Amniotic epithelial cell (primary cell): ENCODE measurements around the gene SAA1.
A peak's percentile ranks its signal among the peaks of the same experiment; 100 is the strongest.
"Not testable (repeated sequence)": the region's sequence is repeated elsewhere in the genome, so short reads cannot be mapped to it uniquely, and the experiment has no call there.

ENCODE experiments used
- DNase-seq: peaks from one replicate; pipeline ENCODE4 v3.0.0-alpha.2; 2010; ENCODE audit warnings: low read depth

SAA1 gene

DNA sequence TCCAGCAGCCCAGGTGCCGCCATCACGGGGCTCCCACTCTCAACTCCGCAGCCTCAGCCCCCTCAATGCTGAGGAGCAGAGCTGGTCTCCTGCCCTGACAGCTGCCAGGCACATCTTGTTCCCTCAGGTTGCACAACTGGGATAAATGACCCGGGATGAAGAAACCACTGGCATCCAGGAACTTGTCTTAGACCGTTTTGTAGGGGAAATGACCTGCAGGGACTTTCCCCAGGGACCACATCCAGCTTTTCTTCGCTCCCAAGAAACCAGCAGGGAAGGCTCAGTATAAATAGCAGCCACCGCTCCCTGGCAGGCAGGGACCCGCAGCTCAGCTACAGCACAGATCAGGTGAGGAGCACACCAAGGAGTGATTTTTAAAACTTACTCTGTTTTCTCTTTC is at the start of gene SAA1:
TSS of gene SAA1 (plus strand) at position 316 of the 400 bp plus-strand sequence. CDS start 624 bp downstream, outside the sequence.
- DNase-seq = peak; percentile 79

DNA sequence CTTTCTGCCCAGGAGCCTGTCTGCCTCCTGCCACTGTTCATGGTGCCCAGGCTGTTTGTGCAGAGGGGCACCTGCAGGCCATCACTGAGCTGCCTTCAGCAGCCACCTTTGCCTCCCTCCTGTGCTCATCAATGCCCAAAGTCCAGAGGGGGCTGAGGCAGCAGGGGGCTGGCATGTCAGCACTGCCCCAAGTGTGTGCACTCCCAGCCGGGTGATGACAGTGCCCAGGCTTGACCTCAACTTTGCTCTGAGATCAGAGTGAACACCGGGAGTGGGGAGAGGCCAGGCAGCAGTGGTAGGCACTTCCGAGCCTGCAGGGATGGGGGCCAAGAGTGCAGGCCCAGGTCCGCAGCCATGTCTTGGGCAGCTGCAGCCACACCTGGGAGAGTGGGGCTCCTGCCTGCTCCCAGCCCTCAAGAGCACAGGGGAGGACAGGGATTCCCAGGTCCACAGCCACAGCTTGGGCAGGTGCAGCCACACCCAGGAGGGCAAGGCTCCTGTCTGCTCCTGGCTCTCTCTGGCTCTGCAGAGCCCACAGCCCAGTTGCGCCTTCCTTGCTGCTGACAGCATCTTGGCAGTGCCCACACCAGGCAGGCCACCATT is 44.7 kb upstream of the SAA1 start:
- DNase-seq = no peak

DNA sequence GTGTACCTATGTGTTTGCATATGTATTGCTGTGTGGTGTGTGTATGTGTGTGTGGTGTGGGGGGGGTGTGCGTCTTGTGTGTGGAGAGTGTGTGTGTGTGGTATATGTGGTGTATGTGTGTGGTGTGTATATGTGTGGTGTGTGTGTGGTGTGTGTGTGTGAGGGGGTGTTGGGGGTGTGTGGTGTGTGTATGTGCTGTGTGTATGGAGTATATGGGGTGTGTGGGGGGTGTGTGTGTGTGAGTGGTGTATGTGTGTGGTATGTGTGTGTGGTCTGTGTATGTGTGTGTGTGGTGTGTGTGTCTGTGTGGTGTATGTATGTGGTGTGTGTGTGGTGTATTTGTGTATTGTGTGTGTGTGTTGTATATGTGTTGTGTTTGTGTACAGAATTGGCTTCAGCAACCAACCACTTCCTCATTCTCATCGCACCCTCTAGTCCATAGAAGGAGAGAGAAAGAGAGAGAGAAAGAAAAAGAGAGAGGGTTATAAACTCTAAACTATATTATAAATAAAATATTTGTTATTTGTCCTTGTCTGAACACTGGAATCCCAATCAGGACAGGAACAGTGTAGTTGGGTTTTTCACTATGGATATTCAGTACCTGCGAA is 43.1 kb upstream of the SAA1 start:
- DNase-seq = no peak

DNA sequence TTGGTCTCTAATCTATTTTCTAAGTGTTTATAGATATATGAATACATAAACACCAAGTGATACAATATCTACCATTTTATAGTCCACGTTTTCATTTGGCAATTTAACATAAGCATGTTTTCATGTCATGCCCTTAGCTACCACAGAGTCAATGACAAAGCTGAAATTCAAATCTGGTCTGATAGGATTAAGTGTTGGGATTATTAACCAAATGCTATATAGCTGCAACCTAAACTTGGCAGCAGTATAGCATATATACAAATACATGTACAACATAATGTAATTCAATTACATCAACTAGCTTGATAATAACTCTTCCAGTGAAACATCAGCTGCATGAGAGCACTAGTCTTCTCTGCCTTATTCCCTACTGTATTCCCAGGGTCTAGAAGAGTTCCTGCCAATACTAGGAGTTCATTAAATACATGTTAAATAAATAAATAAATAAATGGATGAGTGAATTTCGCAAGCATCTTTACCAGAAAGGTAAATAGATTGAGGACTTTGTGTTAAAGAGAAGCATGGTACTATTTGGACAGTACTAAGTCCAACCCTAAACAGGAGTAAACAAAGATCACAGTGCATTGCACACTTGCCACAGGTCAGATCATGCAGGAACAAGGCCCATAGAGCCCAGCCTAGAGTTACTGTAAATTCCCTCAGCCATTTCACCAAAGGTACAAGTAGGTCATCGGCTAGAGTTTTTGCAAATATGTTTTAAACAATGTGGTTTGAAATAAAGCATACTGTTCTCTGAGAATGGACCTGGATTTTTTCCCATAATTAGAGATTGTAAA is 42.3 kb upstream of the SAA1 start:
- DNase-seq = no peak

DNA sequence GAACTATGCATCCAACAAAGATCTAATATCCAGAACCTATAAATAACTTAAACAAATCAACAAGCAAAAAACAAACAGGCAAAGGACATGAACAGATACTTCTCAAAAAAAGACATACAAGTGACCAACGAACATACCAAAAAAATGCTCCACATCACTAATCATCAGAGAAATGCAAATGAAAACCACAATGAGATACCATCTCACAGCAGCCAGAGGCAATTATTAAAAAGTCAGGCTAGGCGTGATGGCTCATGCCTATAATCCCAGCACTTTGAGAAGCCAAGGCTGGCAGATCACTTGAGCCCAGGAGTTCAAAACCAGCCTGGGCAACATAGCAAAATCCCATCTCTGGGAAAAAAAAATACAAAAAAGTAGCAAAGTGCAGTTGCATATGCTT is 40.2 kb upstream of the SAA1 start:
- DNase-seq = no peak

DNA sequence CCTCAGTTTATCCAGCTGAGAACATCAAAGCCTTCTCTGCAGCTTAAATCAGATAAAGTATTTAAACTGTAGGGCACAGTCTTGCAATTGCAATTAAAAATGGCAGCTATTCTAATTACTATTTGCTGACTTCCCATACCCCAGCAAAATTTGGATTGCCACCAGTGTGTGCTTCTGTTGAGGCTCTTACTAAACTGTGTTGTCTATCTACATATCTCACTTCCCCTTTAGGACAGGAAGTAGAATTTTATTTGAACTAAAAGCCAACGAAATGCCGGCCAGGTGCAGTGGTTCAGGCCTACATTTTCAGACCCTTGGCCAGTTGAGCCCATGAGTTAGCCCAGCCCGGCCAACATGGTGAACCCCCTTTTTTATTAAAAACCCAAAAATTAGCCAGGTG is 36.6 kb upstream of the SAA1 start:
- no peak for DNase-seq

DNA sequence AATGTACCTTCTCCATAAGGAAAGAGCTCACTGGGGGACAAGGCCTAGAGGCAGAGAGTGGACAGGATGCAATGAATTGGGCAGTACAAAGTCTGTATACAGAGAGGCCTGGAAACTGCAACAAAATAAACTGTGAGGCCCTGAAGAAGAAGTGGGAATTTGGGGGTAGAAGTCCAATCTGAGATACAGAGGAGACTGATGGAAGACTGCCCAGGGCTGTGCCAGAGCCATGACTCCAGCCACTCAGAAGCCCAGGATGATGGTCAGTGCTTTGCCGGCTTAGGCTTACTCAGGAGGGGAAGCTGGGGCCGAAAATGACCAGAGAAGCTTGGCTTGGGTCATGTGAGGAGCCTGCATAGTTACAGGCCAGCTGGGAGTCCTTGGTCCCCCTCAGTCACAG is 35.2 kb upstream of the SAA1 start:
- no peak for DNase-seq

DNA sequence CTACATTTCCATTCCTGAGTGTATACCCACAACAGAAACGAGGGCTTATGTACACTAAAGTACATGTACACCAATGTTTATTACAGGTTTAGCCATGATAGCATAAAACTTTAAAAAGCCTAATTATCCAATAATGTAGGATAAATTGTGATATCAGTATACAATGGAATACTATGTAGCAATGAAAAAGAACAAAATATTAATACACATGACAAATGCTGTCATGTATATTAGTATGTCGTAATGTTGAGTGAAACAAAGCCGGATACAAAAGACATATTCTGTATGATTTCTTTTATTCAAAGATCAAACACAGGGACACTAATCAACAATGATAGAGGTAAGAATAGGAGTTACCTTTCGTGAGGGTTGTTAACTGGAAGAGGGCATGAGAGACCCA is 32.2 kb upstream of the SAA1 start:
- no peak for DNase-seq

DNA sequence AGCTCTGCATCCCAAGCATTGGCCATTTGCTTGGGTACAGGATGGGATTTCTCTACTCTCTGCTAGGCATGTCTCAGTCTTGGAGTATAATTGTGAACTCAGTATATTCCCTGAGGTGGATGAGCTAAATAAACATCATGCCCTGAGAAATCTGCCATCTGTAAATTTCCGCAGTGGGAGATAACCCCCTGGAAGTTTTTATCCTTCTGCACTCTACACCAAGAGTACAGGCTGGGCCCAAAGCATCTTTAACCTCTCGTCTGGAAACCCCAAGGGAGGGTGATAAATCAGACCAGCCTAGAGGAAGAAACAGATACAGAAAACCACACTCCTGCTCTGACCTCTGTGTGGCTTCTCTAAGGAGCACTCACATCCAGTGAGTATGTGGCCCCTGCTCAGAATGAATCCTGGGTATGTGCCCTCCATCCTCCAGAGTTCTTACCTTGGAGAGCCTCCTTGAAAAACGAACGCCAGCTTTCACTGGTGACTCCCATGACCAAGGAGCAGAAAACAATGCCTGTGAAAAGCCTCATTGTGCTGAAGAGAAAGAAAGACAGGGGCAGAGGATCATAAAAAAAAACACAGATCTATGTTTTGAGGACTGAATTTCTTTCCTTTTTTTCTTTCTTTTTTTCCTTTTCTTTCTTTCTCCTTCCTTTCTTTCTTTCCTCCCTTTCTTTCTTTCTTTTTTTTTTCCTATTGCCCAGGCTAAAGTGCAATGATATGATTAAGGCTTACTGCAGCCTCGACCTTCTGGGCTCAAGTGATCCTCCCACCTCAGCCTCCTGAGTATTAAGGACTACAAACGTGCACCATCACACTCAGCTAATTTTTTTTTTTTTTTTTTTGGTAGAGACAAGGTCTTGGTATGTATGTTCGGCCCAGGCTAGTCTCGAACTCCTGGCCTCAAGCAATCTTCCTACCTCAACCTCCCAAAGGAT is 30.4 kb upstream of the SAA1 start:
- DNase-seq = no peak

DNA sequence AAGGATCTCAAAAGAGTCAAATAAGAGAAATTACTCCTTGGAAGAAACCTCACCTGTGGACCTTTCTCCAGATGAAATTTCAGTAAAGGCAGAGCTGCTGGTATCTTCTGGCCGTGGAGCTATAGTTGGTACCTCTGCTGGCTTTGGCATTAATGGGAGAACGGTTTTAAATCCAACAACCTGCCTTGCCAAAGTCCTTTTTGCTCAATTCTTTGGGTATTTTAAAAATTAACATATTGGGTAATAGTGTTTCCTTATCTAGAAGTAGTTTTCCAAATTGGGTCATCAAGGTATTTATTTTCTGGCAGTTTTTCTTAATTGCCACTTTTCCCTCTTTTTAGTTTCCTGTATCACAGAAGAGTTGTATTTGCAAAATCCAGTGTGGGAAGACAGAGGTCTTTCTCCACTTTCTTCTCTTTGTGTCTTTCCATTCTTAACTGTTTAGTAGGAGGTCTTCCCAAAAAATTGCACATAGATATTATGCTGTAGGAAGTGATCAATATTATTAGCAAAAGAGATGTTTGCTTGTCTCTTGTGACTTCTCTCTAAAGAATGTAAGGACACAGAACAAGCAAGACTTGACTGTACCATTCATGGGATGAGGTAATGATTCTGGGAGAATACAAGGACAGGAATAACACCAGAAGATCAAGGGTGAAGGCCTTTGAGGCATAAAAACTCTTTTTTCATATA is 29.3 kb upstream of the SAA1 start, which contains the start of gene SAA4:
TSS of gene SAA4 (minus strand) at position 139 of the 693 bp plus-strand sequence. CDS start 876 bp downstream, outside the sequence.
- DNase-seq = no peak

DNA sequence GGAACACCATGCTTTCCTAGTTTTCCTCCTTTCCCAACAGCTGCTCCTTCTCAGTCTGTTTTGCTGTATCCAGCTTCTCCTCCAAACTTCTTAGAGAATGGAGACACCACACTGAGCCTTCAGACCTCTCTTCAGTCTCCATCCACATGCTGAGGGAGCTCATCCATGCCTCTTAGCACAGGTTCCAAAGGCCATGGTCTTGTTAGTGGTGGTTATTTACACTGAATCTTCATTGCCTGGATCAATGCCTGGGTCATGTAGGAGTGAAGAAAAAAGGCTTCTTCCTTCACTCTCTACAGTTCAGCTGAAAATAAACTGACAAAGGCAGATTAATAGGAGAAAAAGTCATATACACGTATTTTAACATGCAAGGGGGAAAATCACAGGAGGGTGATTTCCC is 26.4 kb upstream of the SAA1 start:
- no peak for DNase-seq

DNA sequence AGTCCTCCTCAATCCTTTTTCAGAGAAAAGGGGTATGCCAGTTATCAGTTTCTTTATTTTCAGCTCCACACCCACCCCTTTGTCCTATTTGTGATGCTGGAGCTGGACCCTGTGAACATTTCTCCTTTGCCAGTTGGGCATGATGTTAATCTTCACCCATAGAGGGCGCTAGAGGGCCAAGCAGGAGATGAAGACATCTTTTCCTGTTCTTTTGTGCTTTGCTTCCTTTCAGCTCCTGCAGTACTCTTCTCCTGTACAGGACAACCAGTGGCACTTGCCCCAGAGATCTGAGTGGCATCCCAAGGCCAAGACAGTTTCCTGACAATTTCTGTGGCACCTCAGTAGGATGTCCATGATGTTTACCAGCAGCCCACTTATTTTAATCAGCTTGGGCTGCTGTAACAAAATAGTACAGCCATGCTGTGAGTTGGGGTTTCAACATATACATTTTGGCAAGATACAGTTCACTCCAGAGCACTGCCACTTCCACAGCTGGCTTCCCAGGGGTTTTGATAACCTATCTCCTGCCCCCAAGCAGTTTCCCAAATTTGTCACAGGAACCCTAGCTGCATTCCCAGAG is 22.2 kb upstream of the SAA1 start:
- DNase-seq = peak; percentile 67

DNA sequence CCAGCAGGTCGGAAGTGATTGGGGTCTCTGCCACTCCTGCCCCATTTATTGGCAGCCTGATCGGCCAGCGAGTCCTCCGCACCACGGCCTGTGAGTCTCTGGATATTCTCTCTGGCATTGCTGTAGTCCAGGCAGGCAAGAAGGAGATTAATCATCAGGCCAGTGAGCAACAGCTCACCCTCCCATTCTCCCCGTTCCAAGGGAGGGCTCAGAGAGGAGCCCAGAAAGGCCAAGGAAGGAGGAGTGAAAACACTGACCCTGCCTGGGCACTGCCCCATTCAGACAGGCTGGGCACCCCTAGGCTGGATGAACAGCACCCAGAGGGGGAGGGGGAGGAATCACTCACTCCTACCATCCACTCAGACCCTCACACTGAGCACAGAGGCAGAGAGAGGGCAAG is 20.7 kb upstream of the SAA1 start:
- peak; percentile 27 for DNase-seq

DNA sequence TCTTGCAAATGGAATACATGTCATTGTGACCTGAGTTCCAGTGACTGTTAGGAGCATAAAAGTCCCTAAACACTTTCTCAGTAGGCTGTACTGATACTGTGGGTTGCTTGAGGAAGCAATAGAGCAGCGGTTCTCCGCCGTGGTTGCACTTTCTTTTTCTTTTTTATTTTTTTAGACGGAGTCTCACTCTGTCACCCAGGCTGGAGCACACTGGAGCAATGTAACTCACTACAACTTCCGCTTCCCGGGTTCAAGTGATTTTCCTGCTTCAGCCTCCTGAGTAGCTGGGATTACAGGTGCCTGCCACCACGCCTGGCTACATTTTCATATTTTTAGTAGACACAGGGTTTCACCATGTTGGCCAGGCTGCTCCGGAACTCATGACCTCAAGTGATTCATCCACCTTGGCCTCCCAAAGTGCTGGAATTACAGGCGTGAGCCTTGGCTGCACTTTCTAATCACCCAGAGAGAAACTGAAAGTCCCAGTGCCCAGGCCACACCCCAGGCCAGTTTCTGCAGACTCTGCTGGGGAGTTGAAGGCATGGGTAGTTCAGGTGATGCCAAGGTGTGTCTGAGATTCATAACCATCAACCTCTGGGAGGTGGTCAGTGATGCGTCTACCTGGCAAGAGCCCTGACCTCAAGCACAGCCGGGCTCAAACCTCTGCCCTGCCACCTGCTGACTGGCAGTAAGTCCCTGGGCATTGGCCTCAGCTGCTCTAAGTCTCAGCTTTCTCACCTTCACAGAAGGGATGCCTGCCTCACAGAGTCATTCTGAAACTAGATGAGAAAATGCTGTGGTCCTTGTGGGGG is 19.5 kb upstream of the SAA1 start:
- DNase-seq = not testable (repeated sequence)

DNA sequence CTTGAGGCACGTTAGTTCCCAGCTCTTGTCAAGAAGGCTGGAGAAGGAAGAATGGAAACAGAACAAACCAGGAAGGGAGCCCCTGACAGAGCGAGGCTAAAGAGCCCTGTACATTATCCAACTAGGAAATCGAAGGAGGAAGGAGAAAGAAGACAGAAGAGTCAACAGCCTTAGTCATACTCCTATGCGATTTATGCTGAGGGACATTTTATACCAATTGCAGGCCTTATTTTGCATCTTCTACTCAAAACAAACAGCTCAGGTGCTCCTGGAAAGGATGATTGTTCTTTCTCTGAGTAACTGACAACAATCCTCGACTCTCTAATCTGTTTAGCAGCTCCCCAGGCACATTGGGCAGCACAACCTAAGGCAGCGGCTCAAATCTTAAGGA is 18.9 kb upstream of the SAA1 start:
- DNase-seq = not testable (repeated sequence)

DNA sequence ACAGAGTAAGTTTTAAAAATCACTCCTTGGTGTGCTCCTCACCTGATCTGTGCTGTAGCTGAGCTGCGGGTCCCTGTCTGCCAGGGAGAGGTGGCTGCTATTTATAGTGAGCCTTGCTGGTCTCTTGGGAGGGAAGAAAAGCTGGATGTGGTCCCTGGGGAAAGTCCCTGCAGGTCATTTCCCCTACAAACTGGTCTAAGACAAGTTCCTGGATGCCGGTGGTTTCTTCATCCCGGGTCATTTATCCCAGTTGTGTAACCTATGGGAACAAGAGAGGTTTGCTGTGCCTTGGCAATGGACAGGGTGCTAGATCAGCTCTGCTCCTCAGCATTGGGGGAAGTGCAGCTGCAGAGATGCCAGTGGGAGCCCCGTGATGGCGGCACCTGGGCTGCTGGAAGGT is 17.5 kb upstream of the SAA1 start, which contains the start of gene SAA2:
TSS of gene SAA2 (minus strand) at position 108 of the 400 bp plus-strand sequence. CDS start 657 bp downstream, outside the sequence.
- DNase-seq = peak; percentile 58

DNA sequence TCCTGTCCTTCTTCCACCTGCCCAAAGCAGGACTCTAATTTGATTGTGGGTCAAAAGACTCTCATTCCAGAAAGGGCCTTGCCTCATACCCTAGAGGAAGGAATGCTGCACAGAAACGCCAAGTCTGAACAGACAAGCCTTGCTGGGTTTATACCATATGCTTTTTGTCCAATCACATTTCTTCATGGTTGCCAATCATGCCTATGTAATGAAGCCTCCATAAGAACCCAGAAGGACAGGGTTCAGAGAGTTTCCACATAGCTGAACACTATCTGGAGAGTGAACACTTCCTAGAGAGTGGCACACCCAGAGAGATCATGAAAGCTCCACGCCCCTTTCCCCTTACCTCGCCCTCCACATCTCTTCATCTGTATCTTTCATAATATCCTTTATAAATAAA is 12.8 kb upstream of the SAA1 start:
- DNase-seq = peak; percentile 18

DNA sequence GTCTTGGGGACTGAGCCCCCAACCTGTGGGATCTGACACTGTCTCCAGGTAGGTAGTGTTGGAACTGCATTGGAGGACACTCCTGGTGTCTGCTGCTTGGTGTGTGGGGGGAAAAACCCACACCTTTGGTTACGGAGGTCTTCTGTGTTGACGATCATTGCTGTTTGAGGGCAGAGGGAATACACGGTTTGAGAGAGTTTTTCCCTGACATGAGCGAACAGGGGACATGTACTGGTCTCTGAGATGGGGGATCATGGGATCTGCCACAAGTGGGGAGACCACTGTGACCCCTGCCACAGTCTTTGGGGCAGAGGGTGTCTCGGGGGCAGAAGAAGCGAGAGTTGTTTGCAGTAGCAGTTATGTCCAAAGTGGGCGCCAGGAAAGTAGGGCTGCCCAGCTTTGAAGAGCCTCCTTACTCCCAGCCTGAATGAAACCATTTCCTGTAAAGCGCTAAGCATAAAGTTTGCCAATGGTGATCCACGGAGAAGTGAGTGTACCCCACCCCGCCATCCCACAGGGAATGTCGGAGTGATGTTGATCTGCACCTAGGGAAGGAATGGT is 12.2 kb upstream of the SAA1 start:
- no peak for DNase-seq

DNA sequence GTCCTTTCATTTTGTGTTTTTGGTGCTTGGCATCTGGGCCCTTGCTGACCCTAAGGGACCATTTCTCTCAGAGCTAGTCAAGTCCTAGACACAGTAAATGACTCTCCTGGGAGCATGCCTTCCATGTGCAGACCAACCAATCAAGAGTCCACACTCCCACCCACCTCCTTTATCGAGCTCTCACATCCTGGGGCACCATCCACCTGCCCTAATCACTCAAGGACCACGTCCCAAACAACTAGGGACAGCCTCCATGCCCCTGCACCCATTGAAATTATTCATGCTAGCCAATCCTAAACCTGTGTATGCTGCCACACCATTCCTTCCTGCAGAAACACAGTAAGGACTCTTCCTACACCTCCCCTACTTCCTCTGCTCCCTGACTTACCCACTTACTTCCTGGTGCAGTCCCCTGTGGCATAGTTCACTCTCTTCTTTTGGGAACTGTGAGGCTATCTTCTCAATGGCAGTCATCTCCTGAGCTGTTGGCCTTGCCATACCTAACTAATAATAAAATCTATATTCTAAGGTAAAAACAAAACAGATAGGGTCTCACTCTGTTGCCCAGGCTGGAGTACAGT is 11.2 kb upstream of the SAA1 start:
- DNase-seq = no peak
